NB4 (cell line): ENCODE results near the gene SUSD4.

Experiments used
- CTCF ChIP-seq: IDR thresholded peaks from one replicate; pipeline ENCODE4 v1.5.1; 2012; ENCODE audit warnings: low read depth, low read length
- POLR2A ChIP-seq: IDR thresholded peaks from 2 replicates; pipeline ENCODE4 v1.6.1; 2011; ENCODE audit warnings: mild to moderate bottlenecking; ENCODE audit not compliant: insufficient read length; ENCODE audit errors: extremely low read depth

GRCh38 chr1:223258751-223259198 lies 105.2 kb downstream of the SUSD4 start:
- TF ChIP-seq CTCF (no peak), POLR2A (no peak)
